HCT116 (cell line): ENCODE data around the gene U2AF1L4. TPM values are rescaled to one million over a fixed set of nuclear protein-coding genes. Genes with fewer than 3 reads are reported as not detected.
A peak's percentile ranks its signal among the peaks of the same experiment; 100 is the strongest.

Source experiments
- ATAC-seq: fragments of 200-7000 bp; cut with Tn5 transposase; 2 replicates; pipeline ENCODE4 v1.9.1; 2020; ENCODE audit warnings: mild to moderate bottlenecking, moderate library complexity
- BruUV-seq: library from RNA; stranded (reverse); fragments of 400-500 nt; replicated peaks from 2 replicates; lab custom pipeline; 2021; lab: Mats Ljungman, UMichigan
- CTCF ChIA-PET: fragments of 300-600 bp; sonication (Branson Sonifier 250); formaldehyde crosslinking; loops from one replicate; lab custom pipeline; 2021; ENCODE audit warnings: antibody characterized with exemption; lab: Charles Lee
- POLR2A ChIA-PET: fragments of 300-600, 350-600 bp; sonication (Branson Sonifier 250); formaldehyde crosslinking; loops from one replicate; lab custom pipeline; 2021; ENCODE audit warnings: antibody characterized with exemption; lab: Charles Lee
- RAD21 ChIA-PET, 2 experiments: fragments of 300-600 bp; sonication (Branson Sonifier 250); formaldehyde crosslinking; loops; one replicate each; lab custom pipeline; 2023; ENCODE audit warnings: low total read pairs in 2 of 2; ENCODE audit not compliant: uncharacterized antibody in 2 of 2, unreplicated experiment in 2 of 2, low non-redundant PET in 1 of 2; lab: Charles Lee
- DNase-seq: peaks from one replicate; pipeline ENCODE4 v3.0.0-alpha.2; 2010; ENCODE audit warnings: low read depth, low spot score
- H2AFZ ChIP-seq: fragments of 200-600 bp; shearing (Covaris generic), sonication (generic); 2 replicates; pipeline ENCODE4 v1.6.1; 2017; ENCODE audit warnings: low read depth, mixed run types, mixed read lengths, antibody characterized with exemption, low read length; ENCODE audit not compliant: poor library complexity, severe bottlenecking
- H3K27ac ChIP-seq: 2 replicates; pipeline ENCODE4 v1.5.1; 2012; ENCODE audit warnings: low read depth, low read length
- H3K27me3 ChIP-seq: fragments of 200-600 bp; sonication (generic); 2 replicates; pipeline ENCODE4 v1.6.1; 2016; ENCODE audit warnings: mixed run types, low read length, mixed read lengths; ENCODE audit not compliant: insufficient read depth
- H3K36me3 ChIP-seq, 2 experiments: fragments of 200-500 bp in 1 of 2; fragments of 200-600 bp in 1 of 2; sonication (Bioruptor generic) in 1 of 2; sonication (generic) in 1 of 2; 2 replicates each; pipeline versions ENCODE4 v1.5.1 to v1.6.1; 2014 to 2016; ENCODE audit warnings: low read length in 2 of 2, inconsistent platforms in 1 of 2, mixed read lengths in 1 of 2, mixed run types in 1 of 2; ENCODE audit not compliant: insufficient read depth in 2 of 2, control insufficient read depth in 1 of 2
- H3K4me1 ChIP-seq, 2 experiments: fragments of 200-600 bp in 1 of 2; sonication (generic) in 1 of 2; 2 replicates each; pipeline versions ENCODE4 v1.5.1 to v1.6.1; 2012 to 2017; ENCODE audit warnings: low read length in 2 of 2, inconsistent platforms in 1 of 2, mild to moderate bottlenecking in 1 of 2, mixed read lengths in 1 of 2, mixed run types in 1 of 2, moderate library complexity in 1 of 2; ENCODE audit not compliant: insufficient read depth in 2 of 2, control insufficient read depth in 1 of 2
- H3K4me2 ChIP-seq: fragments of 200-600 bp; sonication (generic); 2 replicates; pipeline ENCODE4 v1.6.1; 2017; ENCODE audit warnings: mixed run types, low read length, mixed read lengths
- H3K4me3 ChIP-seq, 2 experiments: fragments of 200-600 bp in 1 of 2; sonication (generic) in 1 of 2; replicated peaks in 1 of 2; 2 replicates each; pipeline ENCODE4 v1.5.1; 2011 to 2016; ENCODE audit warnings: low read length in 2 of 2, control low read depth in 1 of 2, low read depth in 1 of 2, mild to moderate bottlenecking in 1 of 2, mixed read lengths in 1 of 2, mixed run types in 1 of 2
- H3K79me2 ChIP-seq: fragments of 200-600 bp; sonication (generic); 2 replicates; pipeline ENCODE4 v1.6.1; 2017; ENCODE audit warnings: mild to moderate bottlenecking, mixed run types, low read length, moderate library complexity, mixed read lengths; ENCODE audit not compliant: insufficient read depth
- H3K9ac ChIP-seq: fragments of 200-600 bp; sonication (generic); 2 replicates; pipeline ENCODE4 v1.6.1; 2016; ENCODE audit warnings: low read length, mixed read lengths
- H3K9me2 ChIP-seq: fragments of 200-600 bp; sonication (generic), shearing (Covaris generic); 2 replicates; pipeline ENCODE4 v1.6.1; 2017; ENCODE audit warnings: mixed run types, mild to moderate bottlenecking, moderate library complexity; ENCODE audit not compliant: insufficient read depth
- H3K9me3 ChIP-seq, 2 experiments: fragments of 200-500 bp in 1 of 2; fragments of 200-600 bp in 1 of 2; sonication (Bioruptor generic) in 1 of 2; sonication (generic) in 1 of 2; 2 replicates each; pipeline ENCODE4 v1.6.1; 2014 to 2017; ENCODE audit warnings: low read length in 2 of 2, mixed read lengths in 2 of 2, inconsistent platforms in 1 of 2, low read depth in 1 of 2, mild to moderate bottlenecking in 1 of 2, mixed run types in 1 of 2, moderate library complexity in 1 of 2; ENCODE audit not compliant: control insufficient read depth in 1 of 2, insufficient read depth in 1 of 2
- H4K20me1 ChIP-seq: fragments of 200-600 bp; sonication (generic), shearing (Covaris generic); 2 replicates; pipeline ENCODE4 v1.6.1; 2017; ENCODE audit warnings: mixed run types, mild to moderate bottlenecking, moderate library complexity; ENCODE audit not compliant: insufficient read depth
- CBX3 ChIP-seq: IDR thresholded peaks from 2 replicates; pipeline ENCODE4 v1.6.1; 2012; ENCODE audit warnings: low read depth
- CEBPB ChIP-seq: IDR thresholded peaks from 2 replicates; pipeline ENCODE4 v1.6.1; 2012; ENCODE audit warnings: low read depth
- EGR1 ChIP-seq: IDR thresholded peaks from 2 replicates; pipeline ENCODE4 v1.6.1; 2012; ENCODE audit warnings: low read depth
- ELF1 ChIP-seq: IDR thresholded peaks from 2 replicates; pipeline ENCODE4 v1.6.1; 2012; ENCODE audit warnings: low read depth, borderline replicate concordance
- EZH2 ChIP-seq: fragments of 200-600 bp; sonication (generic); IDR thresholded peaks from 2 replicates; pipeline ENCODE4 v1.6.1; 2017; ENCODE audit warnings: antibody characterized with exemption, mixed run types
- EZH2phosphoT487 ChIP-seq: fragments of 200-600 bp; IDR thresholded peaks from 2 replicates; pipeline ENCODE4 v1.6.1; 2018; ENCODE audit warnings: antibody characterized with exemption, borderline replicate concordance
- FOSL1 ChIP-seq: IDR thresholded peaks from 2 replicates; pipeline ENCODE4 v1.6.1; 2012; ENCODE audit warnings: low read depth
- JUND ChIP-seq: IDR thresholded peaks from 2 replicates; pipeline ENCODE4 v1.6.1; 2012
- POLR2A ChIP-seq: IDR thresholded peaks from 2 replicates; pipeline ENCODE4 v1.7.0; 2011; ENCODE audit warnings: borderline replicate concordance; ENCODE audit not compliant: insufficient read depth, insufficient read length; ENCODE audit errors: extremely low read depth
- POLR2AphosphoS5 ChIP-seq: IDR thresholded peaks from 2 replicates; pipeline ENCODE4 v1.6.1; 2011; ENCODE audit warnings: mild to moderate bottlenecking, low read depth, low read length, moderate library complexity
- RAD21 ChIP-seq: IDR thresholded peaks from 2 replicates; pipeline ENCODE4 v1.6.1; 2012; ENCODE audit warnings: low read depth, mild to moderate bottlenecking
- SIN3A ChIP-seq: IDR thresholded peaks from 2 replicates; pipeline ENCODE4 v1.6.1; 2012; ENCODE audit warnings: low read depth
- SP1 ChIP-seq: IDR thresholded peaks from 2 replicates; pipeline ENCODE4 v1.6.1; 2012; ENCODE audit warnings: low read depth
- SRF ChIP-seq: IDR thresholded peaks from 2 replicates; pipeline ENCODE4 v1.6.1; 2012; ENCODE audit warnings: low read depth
- TCF7L2 ChIP-seq: IDR thresholded peaks from 2 replicates; pipeline ENCODE4 v1.7.0; 2011; ENCODE audit warnings: borderline replicate concordance, inconsistent platforms; ENCODE audit not compliant: insufficient read depth, insufficient read length; ENCODE audit errors: extremely low read depth
- YY1 ChIP-seq: IDR thresholded peaks from 2 replicates; pipeline ENCODE4 v1.6.1; 2011; ENCODE audit warnings: low read length, low read depth, moderate library complexity, mild to moderate bottlenecking; ENCODE audit not compliant: insufficient replicate concordance; ENCODE audit errors: extremely low read depth
- ZFX ChIP-seq: fragments of 450-650 bp; IDR thresholded peaks from 2 replicates; pipeline ENCODE4 v1.6.1; 2017
- ZNF274 ChIP-seq: fragments of 200-500 bp; sonication (Bioruptor generic); IDR thresholded peaks from 2 replicates; pipeline ENCODE4 v1.6.1; 2014; ENCODE audit warnings: mild to moderate bottlenecking, low read depth, low read length, inconsistent platforms
- intact Hi-C: fragments of 100-400 bp; cut with micrococcal nuclease; formaldehyde crosslinking; loops from 2 replicates; pipeline ENCODE4 v1.10.0; 2022
- total RNA-seq: library from RNA; stranded (reverse); gene quantifications from one replicate; pipeline ENCODE4 v1.2.1, GENCODE V29; 2021; ENCODE audit not compliant: unreplicated experiment
- TF ChIP-seq, protein P1 (sequence below): IDR thresholded peaks from 2 replicates; pipeline ENCODE4 v1.6.1; 2011; ENCODE audit warnings: mild to moderate bottlenecking, low read length, moderate library complexity; ENCODE audit not compliant: insufficient replicate concordance; ENCODE audit errors: extremely low read depth
- TF ChIP-seq, protein P2 (sequence below): IDR thresholded peaks from 2 replicates; pipeline ENCODE4 v1.6.1; 2012
- TF ChIP-seq, protein P3 (sequence below): IDR thresholded peaks from 2 replicates; pipeline ENCODE4 v1.6.1; 2012; ENCODE audit warnings: low read depth

The U2AF1L4 gene
- total RNA-seq, 1 experiment from 2014 or later: 15.6 TPM

DNA sequence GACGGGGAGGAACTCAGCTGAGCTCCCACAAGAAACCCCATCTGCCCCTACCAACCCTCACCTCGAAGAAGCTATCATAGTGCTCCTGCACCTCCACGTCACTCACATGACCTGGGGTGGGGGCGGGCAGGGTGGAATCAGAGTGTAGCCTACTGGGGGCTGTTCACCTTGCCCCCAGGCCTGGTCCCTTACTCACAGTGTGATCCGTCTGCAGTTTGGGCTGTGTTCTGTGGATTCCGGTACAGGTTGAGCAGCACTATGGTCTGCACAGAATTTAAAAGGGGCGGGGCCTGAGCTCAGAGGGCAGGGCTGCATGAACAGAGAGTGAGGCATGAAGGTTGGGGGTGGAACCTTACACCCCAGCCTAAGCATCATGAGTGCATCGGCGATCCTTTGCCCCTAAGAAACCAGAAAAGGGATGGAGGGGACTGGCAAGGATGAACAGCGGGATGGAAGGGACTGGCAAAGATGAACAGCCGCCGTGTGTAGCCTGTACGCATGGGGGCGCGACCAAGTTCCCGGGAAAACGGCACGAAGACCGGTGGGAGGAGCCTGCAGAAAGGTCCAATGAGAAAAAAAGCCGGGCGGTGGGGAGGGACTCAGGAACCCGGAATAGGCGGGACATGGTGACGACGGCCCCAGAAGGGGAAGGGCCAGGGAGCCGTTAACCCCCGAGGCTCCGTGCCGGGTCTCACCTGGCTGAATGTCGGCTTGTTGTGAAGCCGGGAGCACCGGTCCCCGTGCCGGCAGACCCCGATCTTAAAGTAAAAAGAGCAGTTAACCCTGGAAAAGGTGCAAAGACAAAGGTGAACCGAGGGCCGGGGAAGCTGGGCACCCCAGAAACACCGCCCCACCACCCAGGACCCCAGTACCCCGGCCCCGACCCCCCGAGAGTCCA lies 539 bp downstream of the U2AF1L4 start:
- Histone ChIP-seq H3K4me3 (peak overlapping the region; percentile 93 to 99), H3K27ac (peak overlapping the region; percentile 78), H3K9me2 (no peaks in the 10 kb centered on the region), H3K9me3 (no peaks in the 10 kb centered on the region), H4K20me1 (no peaks in the 10 kb centered on the region), H3K27me3 (no peaks in the 10 kb centered on the region), H2AFZ (no peak overlapping the region), H3K79me2 (peaks cover 19% of the 10 kb centered on the region), H3K4me1 (peaks cover 30 to 42% of the 10 kb centered on the region in 2 experiments), H3K4me2 (peak overlapping the region; percentile 99), H3K36me3 (no peaks in the 10 kb centered on the region; a peak in 1 of 4 replicates), H3K9ac (peak overlapping the region; percentile 82)
- TSS peak; percentile 67 for BruUV-seq
- ChIA-PET CTCF (interaction anchor here (0.9 to 2.2 kb wide), 3 partner anchors 42 to 188 kb away, joined by 3 to 6 read pairs (median 3); no protein-coding TSS in a partner anchor), RAD21 (interaction anchor here in 1 of 2 experiments (0.7 to 1.7 kb wide), 2 partner anchors 75 to 187 kb away, joined by 4 to 6 read pairs; no protein-coding TSS in a partner anchor), POLR2A (interaction anchor here (0.6 to 1.7 kb wide), 7 partner anchors 11 to 75 kb away, joined by 3 to 7 read pairs (median 4); no protein-coding TSS in a partner anchor)
- DNase-seq: peak; percentile 93
- intact Hi-C loops: loop anchor here (1.0 kb wide), 1 partner anchor 187 kb away; no protein-coding TSS in a partner anchor
- ATAC-seq: peak; percentile 65
- TF ChIP-seq POLR2AphosphoS5 (peak; percentile 53; the same call in 1 of the 2 replicates), CBX3 (no peak), FOSL1 (no peak), SP1 (peak; percentile 38; the same call in 1 of the 2 replicates), YY1 (no peak), POLR2A (no peak), ZNF274 (no peak), JUND (no peak), EZH2phosphoT487 (no peak), CEBPB (no peak), EGR1 (no peak), SIN3A (no peak), ELF1 (no peak; the same call in 1 of the 2 replicates), SRF (no peak), RAD21 (no peak), EZH2 (no peak), ZFX (no peak), TCF7L2 (peak; percentile 36)
- TF ChIP-seq, protein P1, sequence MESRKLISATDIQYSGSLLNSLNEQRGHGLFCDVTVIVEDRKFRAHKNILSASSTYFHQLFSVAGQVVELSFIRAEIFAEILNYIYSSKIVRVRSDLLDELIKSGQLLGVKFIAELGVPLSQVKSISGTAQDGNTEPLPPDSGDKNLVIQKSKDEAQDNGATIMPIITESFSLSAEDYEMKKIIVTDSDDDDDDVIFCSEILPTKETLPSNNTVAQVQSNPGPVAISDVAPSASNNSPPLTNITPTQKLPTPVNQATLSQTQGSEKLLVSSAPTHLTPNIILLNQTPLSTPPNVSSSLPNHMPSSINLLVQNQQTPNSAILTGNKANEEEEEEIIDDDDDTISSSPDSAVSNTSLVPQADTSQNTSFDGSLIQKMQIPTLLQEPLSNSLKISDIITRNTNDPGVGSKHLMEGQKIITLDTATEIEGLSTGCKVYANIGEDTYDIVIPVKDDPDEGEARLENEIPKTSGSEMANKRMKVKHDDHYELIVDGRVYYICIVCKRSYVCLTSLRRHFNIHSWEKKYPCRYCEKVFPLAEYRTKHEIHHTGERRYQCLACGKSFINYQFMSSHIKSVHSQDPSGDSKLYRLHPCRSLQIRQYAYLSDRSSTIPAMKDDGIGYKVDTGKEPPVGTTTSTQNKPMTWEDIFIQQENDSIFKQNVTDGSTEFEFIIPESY: no peak
- TF ChIP-seq, protein P2, sequence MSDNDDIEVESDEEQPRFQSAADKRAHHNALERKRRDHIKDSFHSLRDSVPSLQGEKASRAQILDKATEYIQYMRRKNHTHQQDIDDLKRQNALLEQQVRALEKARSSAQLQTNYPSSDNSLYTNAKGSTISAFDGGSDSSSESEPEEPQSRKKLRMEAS: peak; percentile 75
- TF ChIP-seq, protein P3, sequence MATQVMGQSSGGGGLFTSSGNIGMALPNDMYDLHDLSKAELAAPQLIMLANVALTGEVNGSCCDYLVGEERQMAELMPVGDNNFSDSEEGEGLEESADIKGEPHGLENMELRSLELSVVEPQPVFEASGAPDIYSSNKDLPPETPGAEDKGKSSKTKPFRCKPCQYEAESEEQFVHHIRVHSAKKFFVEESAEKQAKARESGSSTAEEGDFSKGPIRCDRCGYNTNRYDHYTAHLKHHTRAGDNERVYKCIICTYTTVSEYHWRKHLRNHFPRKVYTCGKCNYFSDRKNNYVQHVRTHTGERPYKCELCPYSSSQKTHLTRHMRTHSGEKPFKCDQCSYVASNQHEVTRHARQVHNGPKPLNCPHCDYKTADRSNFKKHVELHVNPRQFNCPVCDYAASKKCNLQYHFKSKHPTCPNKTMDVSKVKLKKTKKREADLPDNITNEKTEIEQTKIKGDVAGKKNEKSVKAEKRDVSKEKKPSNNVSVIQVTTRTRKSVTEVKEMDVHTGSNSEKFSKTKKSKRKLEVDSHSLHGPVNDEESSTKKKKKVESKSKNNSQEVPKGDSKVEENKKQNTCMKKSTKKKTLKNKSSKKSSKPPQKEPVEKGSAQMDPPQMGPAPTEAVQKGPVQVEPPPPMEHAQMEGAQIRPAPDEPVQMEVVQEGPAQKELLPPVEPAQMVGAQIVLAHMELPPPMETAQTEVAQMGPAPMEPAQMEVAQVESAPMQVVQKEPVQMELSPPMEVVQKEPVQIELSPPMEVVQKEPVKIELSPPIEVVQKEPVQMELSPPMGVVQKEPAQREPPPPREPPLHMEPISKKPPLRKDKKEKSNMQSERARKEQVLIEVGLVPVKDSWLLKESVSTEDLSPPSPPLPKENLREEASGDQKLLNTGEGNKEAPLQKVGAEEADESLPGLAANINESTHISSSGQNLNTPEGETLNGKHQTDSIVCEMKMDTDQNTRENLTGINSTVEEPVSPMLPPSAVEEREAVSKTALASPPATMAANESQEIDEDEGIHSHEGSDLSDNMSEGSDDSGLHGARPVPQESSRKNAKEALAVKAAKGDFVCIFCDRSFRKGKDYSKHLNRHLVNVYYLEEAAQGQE: no peak
